ENCODE results near the gene PXDN.

The PXDN gene

GRCh38 chr2:1754046-1754445, 9.7 kb upstream of the PXDN start:
- DNase-seq: no peak

- no peak for DNase-seq
Measured at GRCh38 chr2:1752751-1753150, 8.4 kb upstream of the PXDN start.

- no peak for DNase-seq
Measured at GRCh38 chr2:1751767-1752725, 7.7 kb upstream of the PXDN start.

- peak; percentile 86 for DNase-seq
Measured at GRCh38 chr2:1750933-1751766, 6.8 kb upstream of the PXDN start.

- DNase-seq: no peak
Measured at GRCh38 chr2:1750270-1750932, 6.1 kb upstream of the PXDN start.

GRCh38 chr2:1749489-1750119, 5.3 kb upstream of the PXDN start:
- DNase-seq: no peak

- DNase-seq: peak; percentile 47
Measured at GRCh38 chr2:1748741-1749488, 4.6 kb upstream of the PXDN start.

- DNase-seq: peak; percentile 42
Measured at GRCh38 chr2:1748176-1748740, 3.9 kb upstream of the PXDN start.

GRCh38 chr2:1747065-1747941, 3.0 kb upstream of the PXDN start:
- DNase-seq: no peak

- DNase-seq: no peak
Measured at GRCh38 chr2:1746174-1747064, 2.1 kb upstream of the PXDN start.

GRCh38 chr2:1745171-1746023, 1.1 kb upstream of the PXDN start:
- no peak for DNase-seq

- no peak for DNase-seq
Measured at GRCh38 chr2:1744151-1744445, 217 bp downstream of the PXDN start.

GRCh38 chr2:1743396-1744150, 742 bp downstream of the PXDN start:
- DNase-seq: peak; percentile 56

GRCh38 chr2:1742681-1743395, 1.5 kb downstream of the PXDN start:
- peak; percentile 90 for DNase-seq

- DNase-seq: no peak
Measured at GRCh38 chr2:1742301-1742680, 2.0 kb downstream of the PXDN start.

- no peak for DNase-seq
Measured at GRCh38 chr2:1741851-1742250, 2.5 kb downstream of the PXDN start.

Measured in EL (cell line).